H9 (cell line): ENCODE results near the gene FRAT1. TPM values are rescaled to one million over a fixed set of nuclear protein-coding genes. Genes with fewer than 3 reads are reported as not detected.

Experiments
- DNase-seq: peaks from one replicate; pipeline ENCODE4 v3.0.0-alpha.2; 2017
- H2AFZ ChIP-seq: one replicate; pipeline ENCODE4 v1.6.1; 2013; ENCODE audit warnings: mild to moderate bottlenecking, low read length, control low read depth, moderate library complexity
- H2AK5ac ChIP-seq: 2 replicates; pipeline ENCODE4 v1.6.1; 2013; ENCODE audit warnings: low read length, control low read depth, mixed read lengths; ENCODE audit not compliant: insufficient read length
- H2BK120ac ChIP-seq: one replicate; pipeline ENCODE4 v1.6.1; 2013; ENCODE audit warnings: low read depth, mild to moderate bottlenecking, low read length, control low read depth, inconsistent platforms; ENCODE audit not compliant: poor library complexity, severe bottlenecking
- H2BK12ac ChIP-seq: 2 replicates; pipeline ENCODE4 v1.6.1; 2013; ENCODE audit warnings: low read length, control low read depth, mixed read lengths, low read depth; ENCODE audit not compliant: insufficient read length
- H2BK15ac ChIP-seq: 2 replicates; pipeline ENCODE4 v1.6.1; 2013; ENCODE audit warnings: low read depth, low read length, control low read depth
- H2BK20ac ChIP-seq: one replicate; pipeline ENCODE4 v1.6.1; 2013; ENCODE audit warnings: low read depth, mild to moderate bottlenecking, low read length, control low read depth, inconsistent platforms; ENCODE audit not compliant: poor library complexity, severe bottlenecking
- H2BK5ac ChIP-seq: 2 replicates; pipeline ENCODE4 v1.6.1; 2013; ENCODE audit warnings: low read length, control low read depth, mixed read lengths; ENCODE audit not compliant: insufficient read length
- H3K14ac ChIP-seq: 2 replicates; pipeline ENCODE4 v1.6.1; 2013; ENCODE audit warnings: low read length, control low read depth; ENCODE audit not compliant: insufficient read depth
- H3K18ac ChIP-seq: 2 replicates; pipeline ENCODE4 v1.6.1; 2013; ENCODE audit warnings: low read depth, mild to moderate bottlenecking, mixed read lengths, low read length, control low read depth; ENCODE audit not compliant: insufficient read length
- H3K23ac ChIP-seq: 2 replicates; pipeline ENCODE4 v1.6.1; 2013; ENCODE audit warnings: low read length, control low read depth, mixed read lengths, low read depth; ENCODE audit not compliant: insufficient read length
- H3K23me2 ChIP-seq: 2 replicates; pipeline ENCODE4 v1.6.1; 2013; ENCODE audit warnings: low read depth, mild to moderate bottlenecking, mixed read lengths, low read length, control low read depth; ENCODE audit not compliant: insufficient read length, poor library complexity, severe bottlenecking
- H3K27ac ChIP-seq: 2 replicates; pipeline ENCODE4 v1.5.1; 2013; ENCODE audit warnings: low read length, control low read depth, mixed read lengths, low read depth; ENCODE audit not compliant: insufficient read length
- H3K27me3 ChIP-seq: 2 replicates; pipeline ENCODE4 v1.6.1; 2013; ENCODE audit warnings: low read length, control low read depth, inconsistent platforms; ENCODE audit not compliant: insufficient read depth
- H3K4ac ChIP-seq: 2 replicates; pipeline ENCODE4 v1.6.1; 2013; ENCODE audit warnings: low read depth, mild to moderate bottlenecking, control low read depth, inconsistent platforms, low read length, moderate library complexity
- H3K4me1 ChIP-seq: 2 replicates; pipeline ENCODE4 v1.6.1; 2013; ENCODE audit warnings: low read length, control low read depth, inconsistent platforms; ENCODE audit not compliant: insufficient read depth
- H3K4me2 ChIP-seq: 2 replicates; pipeline ENCODE4 v1.6.1; 2013; ENCODE audit warnings: low read length, control low read depth, mixed read lengths; ENCODE audit not compliant: insufficient read length, insufficient read depth
- H3K56ac ChIP-seq: 2 replicates; pipeline ENCODE4 v1.6.1; 2013; ENCODE audit warnings: low read depth, mild to moderate bottlenecking, mixed read lengths, low read length, control low read depth; ENCODE audit not compliant: insufficient read length
- H3K79me1 ChIP-seq: 2 replicates; pipeline ENCODE4 v1.6.1; 2013; ENCODE audit warnings: low read depth, mild to moderate bottlenecking, moderate library complexity, low read length, control low read depth, inconsistent platforms; ENCODE audit not compliant: insufficient read depth, poor library complexity, severe bottlenecking
- H3K79me2 ChIP-seq: 2 replicates; pipeline ENCODE4 v1.6.1; 2013; ENCODE audit warnings: low read length, control low read depth, inconsistent platforms; ENCODE audit not compliant: insufficient read depth
- H3K9ac ChIP-seq: 2 replicates; pipeline ENCODE4 v1.6.1; 2013; ENCODE audit warnings: low read length, control low read depth, mixed read lengths; ENCODE audit not compliant: insufficient read length; ENCODE audit errors: extremely low read depth
- H3K9me3 ChIP-seq: one replicate; pipeline ENCODE4 v1.6.1; 2013; ENCODE audit warnings: low read depth, low read length, inconsistent platforms; ENCODE audit not compliant: control insufficient read depth
- H3T11ph ChIP-seq: one replicate; pipeline ENCODE4 v1.6.1; 2013; ENCODE audit warnings: mild to moderate bottlenecking, low read length, control low read depth, inconsistent platforms
- H4K20me1 ChIP-seq: one replicate; pipeline ENCODE4 v1.6.1; 2013; ENCODE audit not compliant: control insufficient read depth, insufficient read length, insufficient read depth
- H4K5ac ChIP-seq: 2 replicates; pipeline ENCODE4 v1.6.1; 2013; ENCODE audit warnings: low read depth, mild to moderate bottlenecking, mixed read lengths, low read length, control low read depth; ENCODE audit not compliant: insufficient read length
- H4K8ac ChIP-seq: replicated peaks from 2 replicates; pipeline ENCODE4 v1.6.1; 2013; ENCODE audit warnings: low read length, control low read depth, mixed read lengths, low read depth; ENCODE audit not compliant: insufficient read length
- H4K91ac ChIP-seq: 2 replicates; pipeline ENCODE4 v1.6.1; 2013; ENCODE audit warnings: low read depth, mild to moderate bottlenecking, moderate library complexity, mixed read lengths, low read length, control low read depth; ENCODE audit not compliant: insufficient read length
- H3K27ac Mint-ChIP-seq, 3 experiments: 2 replicates in 2 of 3; 3 replicates in 1 of 3; pipeline ENCODE4 v1.8.0; 2020 to 2021; ENCODE audit warnings: mixed read lengths in 3 of 3, mild to moderate bottlenecking in 1 of 3, moderate library complexity in 1 of 3
- H3K27me3 Mint-ChIP-seq: 2 replicates; pipeline ENCODE4 v1.8.0; 2021; ENCODE audit warnings: low read depth, mild to moderate bottlenecking, moderate library complexity, mixed read lengths
- H3K36me3 Mint-ChIP-seq, 3 experiments: 2 replicates in 2 of 3; 3 replicates in 1 of 3; pipeline ENCODE4 v1.8.0; 2020 to 2021; ENCODE audit warnings: low read depth in 3 of 3, mixed read lengths in 3 of 3; ENCODE audit not compliant: insufficient read depth in 1 of 3
- H3K4me1 Mint-ChIP-seq, 2 experiments: 2 replicates each; pipeline ENCODE4 v1.8.0; 2020; ENCODE audit warnings: mixed read lengths in 2 of 2
- H3K4me3 Mint-ChIP-seq, 2 experiments: 2 replicates in 1 of 2; 3 replicates in 1 of 2; pipeline ENCODE4 v1.8.0; 2020 to 2021; ENCODE audit warnings: mild to moderate bottlenecking in 2 of 2, mixed read lengths in 2 of 2, moderate library complexity in 1 of 2
- H3K9me3 Mint-ChIP-seq, 2 experiments: 2 replicates in 1 of 2; 3 replicates in 1 of 2; pipeline ENCODE4 v1.8.0; 2020; ENCODE audit warnings: mild to moderate bottlenecking in 2 of 2, mixed read lengths in 2 of 2, moderate library complexity in 1 of 2
- WGBS: extraction: QIAGEN DNeasy Blood & Tissue Kit; methylation state at CpG from one replicate; pipeline ENCODE4 v1.1.7; 2013; ENCODE audit warnings: missing lambda C conversion rate, low lambda C conversion rate, mixed read lengths; ENCODE audit not compliant: insufficient read length; ENCODE audit errors: extremely low coverage; 5-methylcytosine and 5-hydroxymethylcytosine counted together
- total RNA-seq: library from RNA; stranded (reverse); gene quantifications from 2 replicates; pipeline ENCODE4 v1.2.1, GENCODE V29; 2021
- TF ChIP-seq, protein P1 (sequence below): fragments of 200-600 bp; sonication (generic); conservative IDR thresholded peaks from 3 replicates; pipeline ENCODE4 v1.8.0; 2021; ENCODE audit warnings: antibody characterized with exemption, mild to moderate bottlenecking

Gene FRAT1
- total RNA-seq, 1 experiment from 2014 or later, result 7.3 TPM

DNA sequence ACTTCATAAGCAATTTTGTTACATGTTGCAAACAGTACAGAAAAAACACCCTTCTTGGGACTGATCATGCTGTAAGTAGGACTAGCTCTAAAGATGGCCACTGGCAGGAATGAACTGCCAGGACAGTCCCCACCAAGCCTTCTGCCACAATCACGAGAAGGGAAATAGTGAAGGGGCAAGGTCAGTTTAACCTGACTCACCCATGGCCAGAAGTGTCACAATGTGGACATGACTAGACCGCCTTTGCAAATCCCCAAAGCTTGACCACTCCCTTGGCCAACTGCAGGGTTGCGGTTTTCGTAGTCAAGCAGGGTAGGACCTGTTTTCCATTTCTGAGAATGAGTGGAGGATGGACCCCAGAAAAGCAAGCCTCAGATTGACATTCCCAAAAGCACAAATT lies 34.9 kb downstream of the FRAT1 start:
- no peak overlapping the region for H4K8ac ChIP-seq
- H3K9me3 ChIP-seq, result no peaks in the 10 kb centered on the region
- Mint-ChIP-seq H3K27ac (peak overlapping the region in 1 of 3 experiments; percentile 61; a peak in 2 of 7 replicates), H3K4me3 (no peak overlapping the region), H3K27me3 (no peaks in the 10 kb centered on the region; the same call in 1 of the 2 replicates), H3K9me3 (no peaks in the 10 kb centered on the region), H3K36me3 (peaks cover 9 to 67% (median 26%) of the 10 kb centered on the region in 3 experiments; a peak in 6 of 7 replicates), H3K4me1 (peaks cover 14 to 17% of the 10 kb centered on the region in 2 experiments)
- no peak for DNase-seq
- no peaks in the 10 kb centered on the region for H3K4me1 ChIP-seq
- H2AK5ac ChIP-seq, result no peak overlapping the region
- no peak overlapping the region for H3K18ac ChIP-seq
- no peak overlapping the region for H2BK120ac ChIP-seq
- no peak overlapping the region for H3K27ac ChIP-seq
- H4K20me1 ChIP-seq, result no peaks in the 10 kb centered on the region
- no peak overlapping the region for H2BK20ac ChIP-seq
- H4K5ac ChIP-seq, result no peak overlapping the region
- no CpG with 5 or more reads among the region's 4 CpGs for WGBS
- H3K14ac ChIP-seq, result no peak overlapping the region
- H3T11ph ChIP-seq, result no peak overlapping the region
- no peaks in the 10 kb centered on the region for H3K23me2 ChIP-seq
- no peak overlapping the region for H3K4me2 ChIP-seq
- H3K9ac ChIP-seq, result no peak overlapping the region
- H3K23ac ChIP-seq, result no peak overlapping the region
- H2BK5ac ChIP-seq, result no peak overlapping the region
- no peak overlapping the region for H3K4ac ChIP-seq
- H3K79me2 ChIP-seq, result no peaks in the 10 kb centered on the region
- no peak overlapping the region for H2AFZ ChIP-seq
- H2BK15ac ChIP-seq, result no peak overlapping the region
- H3K56ac ChIP-seq, result no peak overlapping the region
- no peak overlapping the region for H4K91ac ChIP-seq
- TF ChIP-seq, protein P1, sequence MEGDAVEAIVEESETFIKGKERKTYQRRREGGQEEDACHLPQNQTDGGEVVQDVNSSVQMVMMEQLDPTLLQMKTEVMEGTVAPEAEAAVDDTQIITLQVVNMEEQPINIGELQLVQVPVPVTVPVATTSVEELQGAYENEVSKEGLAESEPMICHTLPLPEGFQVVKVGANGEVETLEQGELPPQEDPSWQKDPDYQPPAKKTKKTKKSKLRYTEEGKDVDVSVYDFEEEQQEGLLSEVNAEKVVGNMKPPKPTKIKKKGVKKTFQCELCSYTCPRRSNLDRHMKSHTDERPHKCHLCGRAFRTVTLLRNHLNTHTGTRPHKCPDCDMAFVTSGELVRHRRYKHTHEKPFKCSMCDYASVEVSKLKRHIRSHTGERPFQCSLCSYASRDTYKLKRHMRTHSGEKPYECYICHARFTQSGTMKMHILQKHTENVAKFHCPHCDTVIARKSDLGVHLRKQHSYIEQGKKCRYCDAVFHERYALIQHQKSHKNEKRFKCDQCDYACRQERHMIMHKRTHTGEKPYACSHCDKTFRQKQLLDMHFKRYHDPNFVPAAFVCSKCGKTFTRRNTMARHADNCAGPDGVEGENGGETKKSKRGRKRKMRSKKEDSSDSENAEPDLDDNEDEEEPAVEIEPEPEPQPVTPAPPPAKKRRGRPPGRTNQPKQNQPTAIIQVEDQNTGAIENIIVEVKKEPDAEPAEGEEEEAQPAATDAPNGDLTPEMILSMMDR, result no peak
- H2BK12ac ChIP-seq, result no peak overlapping the region
- no peaks in the 10 kb centered on the region; the same call in 1 of the 2 replicates for H3K27me3 ChIP-seq
- no peaks in the 10 kb centered on the region for H3K79me1 ChIP-seq
